Stomach (tissue), 4 donors: ENCODE results near the gene RNPEPL1.

Source experiments
- CTCF ChIP-seq, 7 experiments: fragments of 450-650 bp in 4 of 7; fragments of 200-600 bp in 3 of 7; sonication (generic) in 3 of 7; IDR thresholded peaks; one replicate each; pipeline ENCODE4 v1.5.1; 2016 to 2019; ENCODE audit warnings: antibody characterized with exemption in 7 of 7, control low read depth in 2 of 7, mild to moderate bottlenecking in 1 of 7
- POLR2AphosphoS5 ChIP-seq, 3 donors: sonication (generic); formaldehyde crosslinking; IDR thresholded peaks; one replicate each; pipeline ENCODE4 v1.6.1; 2016; ENCODE audit warnings: antibody characterized with exemption in 3 of 3

- no peak for TF ChIP-seq CTCF (IDR thresholded peaks at IDR 0.05)
- no peak for TF ChIP-seq POLR2AphosphoS5 (IDR thresholded peaks at IDR 0.05)
Measured at GRCh38 chr2:240573071-240573515, 4.8 kb downstream of the RNPEPL1 start.
